Duodenal mucosa (tissue), 2 donors: ENCODE results near the gene OBSL1.

ENCODE experiments used
- H3K27ac ChIP-seq: one replicate; pipeline ENCODE4 v1.7.0; 2013; ENCODE audit warnings: low read depth, low read length
- H3K27me3 ChIP-seq, 2 donors: one replicate each; pipeline ENCODE4 v1.7.0; 2013; ENCODE audit warnings: low read length in 2 of 2, control low read depth in 1 of 2; ENCODE audit not compliant: insufficient read depth in 2 of 2, control insufficient read depth in 1 of 2
- H3K36me3 ChIP-seq, 2 donors: one replicate each; pipeline ENCODE4 v1.7.0; 2013; ENCODE audit warnings: low read length in 2 of 2, control low read depth in 1 of 2; ENCODE audit not compliant: insufficient read depth in 2 of 2, control insufficient read depth in 1 of 2
- H3K4me1 ChIP-seq, 2 donors: one replicate each; pipeline ENCODE4 v1.7.0; 2013; ENCODE audit warnings: low read length in 2 of 2, control low read depth in 1 of 2; ENCODE audit not compliant: insufficient read depth in 2 of 2, control insufficient read depth in 1 of 2
- H3K4me3 ChIP-seq, 2 donors: one replicate each; pipeline ENCODE4 v1.7.0; 2013; ENCODE audit warnings: low read length in 2 of 2, low read depth in 1 of 2
- H3K9ac ChIP-seq, 2 donors: one replicate each; pipeline ENCODE4 v1.7.0; 2013; ENCODE audit warnings: low read length in 2 of 2, low read depth in 1 of 2
- H3K9me3 ChIP-seq, 2 donors: one replicate each; pipeline ENCODE4 v1.7.0; 2013; ENCODE audit warnings: low read length in 2 of 2, control low read depth in 1 of 2; ENCODE audit not compliant: control insufficient read depth in 1 of 2

The OBSL1 gene

GRCh38 chr2:219612577-219613286, 41.4 kb upstream of the OBSL1 start:
- Histone ChIP-seq H3K9me3 (no peaks in the 10 kb centered on the region), H3K9ac (no peak overlapping the region), H3K4me1 (no peaks in the 10 kb centered on the region), H3K27me3 (no peaks in the 10 kb centered on the region), H3K4me3 (no peak overlapping the region), H3K27ac (no peak overlapping the region), H3K36me3 (peaks cover 23 to 52% of the 10 kb centered on the region in 2 donors)

GRCh38 chr2:219611866-219612576, 40.7 kb upstream of the OBSL1 start:
- no peaks in the 10 kb centered on the region for H3K27me3 ChIP-seq
- no peak overlapping the region for H3K9ac ChIP-seq
- H3K27ac ChIP-seq, result no peak overlapping the region
- H3K9me3 ChIP-seq, result no peaks in the 10 kb centered on the region
- H3K36me3 ChIP-seq, result peaks cover 23 to 55% of the 10 kb centered on the region in 2 donors
- H3K4me1 ChIP-seq, result no peaks in the 10 kb centered on the region
- H3K4me3 ChIP-seq, result no peak overlapping the region

- Histone ChIP-seq H3K9me3 (no peaks in the 10 kb centered on the region), H3K27me3 (no peaks in the 10 kb centered on the region), H3K4me1 (no peaks in the 10 kb centered on the region), H3K27ac (no peak overlapping the region), H3K9ac (no peak overlapping the region), H3K36me3 (peaks cover 28 to 58% of the 10 kb centered on the region in 2 donors), H3K4me3 (no peak overlapping the region)
Observed at GRCh38 chr2:219611306-219611705, 40.0 kb upstream of the OBSL1 start.

GRCh38 chr2:219609149-219609750, 37.9 kb upstream of the OBSL1 start:
- no peaks in the 10 kb centered on the region for H3K27me3 ChIP-seq
- H3K27ac ChIP-seq, result no peak overlapping the region
- peaks cover 34 to 51% of the 10 kb centered on the region in 2 donors for H3K36me3 ChIP-seq
- no peak overlapping the region for H3K9ac ChIP-seq
- no peaks in the 10 kb centered on the region for H3K4me1 ChIP-seq
- no peak overlapping the region for H3K4me3 ChIP-seq
- no peaks in the 10 kb centered on the region for H3K9me3 ChIP-seq

GRCh38 chr2:219608399-219608964, 37.1 kb upstream of the OBSL1 start:
- H3K36me3 ChIP-seq, result peaks cover 34 to 48% of the 10 kb centered on the region in 2 donors
- no peak overlapping the region for H3K27ac ChIP-seq
- H3K27me3 ChIP-seq, result no peaks in the 10 kb centered on the region
- no peak overlapping the region for H3K4me3 ChIP-seq
- no peaks in the 10 kb centered on the region for H3K9me3 ChIP-seq
- H3K9ac ChIP-seq, result no peak overlapping the region
- H3K4me1 ChIP-seq, result no peaks in the 10 kb centered on the region

DNA sequence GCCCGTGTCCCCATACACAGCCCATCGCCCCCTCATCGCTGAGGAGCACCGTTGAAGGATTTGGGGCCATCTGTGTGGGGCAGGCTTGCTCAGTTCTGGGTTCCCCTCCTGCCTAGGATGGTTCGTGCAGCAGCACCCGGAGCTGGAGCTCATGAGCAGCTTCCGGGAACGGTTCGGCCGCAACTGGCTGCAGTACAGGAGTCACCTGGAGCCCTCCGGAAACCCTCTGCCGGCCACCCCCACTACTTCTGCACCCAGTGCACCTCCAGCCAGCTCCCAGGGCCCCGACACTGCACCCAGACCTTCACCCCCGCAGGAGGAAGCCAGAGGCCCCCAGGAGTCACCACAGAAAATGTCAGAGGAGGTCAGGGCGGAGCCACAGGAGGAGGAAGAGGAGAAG, 36.6 kb upstream of the OBSL1 start:
- Histone ChIP-seq H3K9ac (no peak overlapping the region), H3K4me3 (no peak overlapping the region), H3K27ac (no peak overlapping the region), H3K9me3 (no peaks in the 10 kb centered on the region), H3K4me1 (no peaks in the 10 kb centered on the region), H3K27me3 (no peaks in the 10 kb centered on the region), H3K36me3 (peaks cover 34 to 48% of the 10 kb centered on the region in 2 donors)

DNA sequence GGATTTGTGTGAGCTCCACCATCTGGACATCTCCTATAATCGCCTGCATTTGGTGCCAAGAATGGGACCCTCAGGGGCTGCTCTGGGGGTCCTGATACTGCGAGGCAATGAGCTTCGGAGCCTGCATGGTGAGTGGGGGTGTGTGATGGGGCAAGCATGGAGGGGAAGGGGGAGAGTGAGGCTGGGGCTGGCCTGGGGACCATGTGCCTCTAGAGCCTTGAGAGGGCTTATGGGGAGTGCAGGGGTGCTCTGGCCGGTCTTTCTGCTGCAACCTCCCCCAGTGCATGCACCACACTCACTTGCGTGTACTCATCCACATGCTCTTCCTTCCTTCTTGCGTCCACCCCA, 34.2 kb upstream of the OBSL1 start:
- Histone ChIP-seq H3K4me3 (no peak overlapping the region), H3K27me3 (no peaks in the 10 kb centered on the region), H3K36me3 (peaks cover 38 to 50% of the 10 kb centered on the region in 2 donors), H3K9me3 (no peaks in the 10 kb centered on the region), H3K4me1 (no peaks in the 10 kb centered on the region), H3K27ac (no peak overlapping the region), H3K9ac (no peak overlapping the region)

DNA sequence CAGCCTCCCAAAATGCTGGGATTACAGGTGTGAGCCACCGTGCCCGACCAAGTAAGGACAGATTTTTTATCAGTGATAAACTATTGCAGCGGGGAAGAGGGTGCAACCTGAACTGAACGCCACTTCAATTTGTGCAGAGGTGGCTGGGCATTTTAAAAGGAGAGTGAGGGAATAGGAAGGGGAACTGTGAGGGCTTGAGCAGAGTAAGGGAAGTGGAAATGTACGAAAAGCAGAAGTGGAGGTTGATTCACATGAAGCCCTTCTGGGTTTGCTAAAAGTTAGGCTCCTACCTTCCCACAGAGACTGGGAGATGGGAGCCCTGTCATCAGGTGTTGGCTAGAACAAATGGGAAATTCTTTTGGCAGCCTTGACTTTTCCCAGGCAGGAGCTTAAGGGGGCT, 32.4 kb upstream of the OBSL1 start:
- no peak overlapping the region for H3K9ac ChIP-seq
- no peak overlapping the region for H3K27ac ChIP-seq
- peaks cover under 1% of the 10 kb centered on the region in 2 donors for H3K4me1 ChIP-seq
- no peak overlapping the region for H3K4me3 ChIP-seq
- no peaks in the 10 kb centered on the region for H3K27me3 ChIP-seq
- peaks cover 29 to 44% of the 10 kb centered on the region in 2 donors for H3K36me3 ChIP-seq
- no peaks in the 10 kb centered on the region for H3K9me3 ChIP-seq

- H3K36me3 ChIP-seq, result peaks cover 10 to 19% of the 10 kb centered on the region in 2 donors
- peak overlapping the region; percentile 74 to 89 for H3K9ac ChIP-seq
- H3K9me3 ChIP-seq, result no peaks in the 10 kb centered on the region
- H3K4me3 ChIP-seq, result peak overlapping the region; percentile 84 to 96
- H3K27me3 ChIP-seq, result no peaks in the 10 kb centered on the region
- H3K27ac ChIP-seq, result peak overlapping the region; percentile 67
- H3K4me1 ChIP-seq, result peaks cover 5 to 13% of the 10 kb centered on the region in 2 donors
Observed at GRCh38 chr2:219598308-219599078, 27.2 kb upstream of the OBSL1 start.
